ENCODE data around the gene CATSPERZ.
"Not testable (repeated sequence)": the region's sequence is repeated elsewhere in the genome, so short reads cannot be mapped to it uniquely, and the experiment has no call there.

Gene CATSPERZ

DNA sequence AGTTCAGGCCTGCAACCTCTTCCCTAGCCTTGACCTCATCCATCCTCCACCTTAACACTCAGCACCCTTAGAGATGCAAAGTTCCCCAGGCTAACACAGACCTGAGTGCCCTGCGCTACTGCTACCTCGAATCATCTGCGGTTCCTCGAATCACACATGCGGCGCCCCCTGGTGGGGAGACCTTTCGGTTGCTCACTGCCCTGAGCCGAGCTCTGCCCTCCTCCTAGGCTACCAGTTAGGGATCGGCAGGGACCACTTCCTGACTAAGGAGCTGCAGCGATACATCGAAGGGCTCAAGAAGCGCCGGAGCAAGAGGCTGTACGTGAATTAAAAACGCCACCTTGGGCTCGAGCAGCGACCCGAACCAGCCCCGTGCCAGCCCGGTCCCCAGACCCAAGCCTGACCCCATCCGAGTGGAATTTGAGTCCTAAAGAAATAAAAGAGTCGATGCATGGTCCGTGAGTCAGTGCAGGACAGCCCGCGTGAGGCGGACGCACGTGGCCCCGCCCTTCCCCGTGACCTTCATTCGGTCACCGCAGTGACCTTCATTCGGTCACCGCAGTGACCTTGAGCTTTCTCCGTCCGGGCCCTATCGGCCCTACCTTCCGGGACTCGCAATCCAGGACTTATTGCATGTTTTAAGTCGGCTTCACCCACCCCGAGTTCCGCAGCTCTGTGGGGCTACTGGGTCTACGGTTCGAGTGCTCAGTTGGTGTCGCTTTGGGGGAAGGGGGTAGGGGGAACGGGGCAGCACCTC is 4.3 kb downstream of the CATSPERZ start:
- peak; percentile 70 for DNase-seq

- peak; percentile 97 for DNase-seq
These were observed 5.0 kb downstream of the CATSPERZ start, which contains the start of gene ESRRA for GRCh38 chr11:64305075-64305690. Gene ESRRA (plus strand): TSS chr11:64305524. CDS start chr11:64307180, 1,656 bp downstream.

DNA sequence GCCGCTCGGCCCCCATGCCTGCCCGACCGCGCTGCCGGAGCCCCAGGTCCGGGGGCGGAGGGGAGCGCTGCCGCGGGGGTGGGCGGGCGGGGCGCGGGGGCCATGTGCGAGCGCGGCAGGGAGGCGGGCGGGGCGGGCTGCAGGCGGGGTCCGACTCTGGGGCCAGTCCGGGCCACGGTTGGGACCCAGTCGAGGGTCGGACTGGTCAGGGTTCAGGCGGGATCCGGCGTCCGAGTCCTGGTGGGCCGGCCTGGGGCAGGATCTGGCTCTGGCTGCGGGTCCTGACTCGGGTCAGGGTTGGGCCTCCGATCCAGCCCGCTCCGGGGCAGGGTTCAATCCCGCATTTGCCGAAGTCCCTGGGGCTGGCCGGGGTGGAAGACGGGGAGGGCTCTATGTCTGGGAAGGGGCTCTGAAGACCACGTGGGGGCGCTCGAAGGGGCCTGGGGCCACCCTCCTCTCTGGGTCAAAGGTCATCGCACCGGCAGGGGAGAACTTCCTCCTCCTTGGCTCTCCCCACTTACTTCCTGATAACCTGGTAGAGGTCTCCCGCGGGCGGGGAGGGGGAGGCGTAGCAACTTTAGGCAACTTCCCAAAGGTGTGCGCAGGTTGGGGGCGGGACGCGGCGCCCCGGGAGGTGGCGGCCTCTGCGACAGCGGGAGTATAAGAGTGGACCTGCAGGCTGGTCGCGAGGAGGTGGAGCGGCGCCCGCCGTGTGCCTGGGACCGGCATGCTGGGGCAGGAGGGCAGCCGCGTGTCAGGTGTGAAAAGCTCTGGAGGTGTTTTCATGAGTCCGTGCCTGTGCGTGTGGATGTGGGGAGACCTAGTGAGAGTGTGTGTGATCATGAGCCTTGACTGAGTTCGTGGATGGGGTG is 5.8 kb downstream of the CATSPERZ start:
- DNase-seq = no peak

DNA sequence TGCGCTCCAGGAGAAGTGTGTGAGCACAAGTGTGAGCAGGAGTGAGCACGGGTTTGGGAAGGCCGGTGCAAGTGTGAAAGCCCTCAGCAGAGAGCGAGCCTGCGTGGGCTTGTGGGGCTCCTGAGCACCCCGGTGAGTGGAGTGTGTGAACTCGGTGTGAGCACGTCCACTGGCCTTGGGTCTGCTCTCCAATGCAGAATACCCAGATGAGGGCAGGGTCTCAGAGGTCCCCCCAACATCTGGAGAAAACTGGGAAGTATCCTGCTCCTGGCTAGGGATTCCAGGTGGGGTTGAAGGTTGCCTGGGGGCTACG is 6.4 kb downstream of the CATSPERZ start:
- no peak for DNase-seq

- no peak for DNase-seq
These were observed 6.9 kb downstream of the CATSPERZ start for GRCh38 chr11:64306876-64307622.

- DNase-seq = not testable (repeated sequence)
These were observed 7.6 kb downstream of the CATSPERZ start for GRCh38 chr11:64307795-64308194.

GRCh38 chr11:64312947-64313346 is 12.8 kb downstream of the CATSPERZ start:
- DNase-seq = no peak

DNA sequence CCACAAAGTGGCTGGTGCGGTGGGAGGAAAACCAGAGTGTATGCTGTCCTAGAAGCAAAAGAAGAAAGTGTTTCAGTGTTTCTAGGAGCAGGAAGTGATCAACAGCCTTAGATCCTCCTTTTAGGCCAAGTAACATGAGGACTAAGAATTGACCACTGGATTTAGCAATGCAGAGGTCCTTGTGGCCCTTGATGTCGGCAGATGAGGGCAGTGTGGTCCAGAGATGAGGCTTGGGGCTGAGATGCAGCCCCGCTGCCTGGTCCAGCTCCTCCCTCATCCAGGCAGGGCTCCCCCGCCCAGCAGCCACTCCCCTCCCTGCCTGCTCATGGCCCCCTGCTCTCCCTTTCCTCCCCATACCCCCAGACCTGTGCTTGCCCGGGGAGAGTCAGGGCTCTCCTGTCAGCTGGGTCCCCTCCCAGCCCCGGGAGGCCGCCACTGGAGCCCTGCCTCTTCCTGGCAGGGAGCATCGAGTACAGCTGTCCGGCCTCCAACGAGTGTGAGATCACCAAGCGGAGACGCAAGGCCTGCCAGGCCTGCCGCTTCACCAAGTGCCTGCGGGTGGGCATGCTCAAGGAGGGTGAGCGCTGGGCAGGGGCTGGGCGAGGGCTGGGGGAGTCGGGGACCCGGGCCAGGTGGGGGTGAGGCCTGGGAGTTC is 13.5 kb downstream of the CATSPERZ start:
- DNase-seq = no peak

- DNase-seq = no peak
These were observed 14.1 kb downstream of the CATSPERZ start for GRCh38 chr11:64314146-64314804.

- no peak for DNase-seq
These were observed 14.8 kb downstream of the CATSPERZ start for GRCh38 chr11:64314805-64315561.

- not testable (repeated sequence) for DNase-seq
These were observed 15.7 kb downstream of the CATSPERZ start for GRCh38 chr11:64315667-64316526.

DNA sequence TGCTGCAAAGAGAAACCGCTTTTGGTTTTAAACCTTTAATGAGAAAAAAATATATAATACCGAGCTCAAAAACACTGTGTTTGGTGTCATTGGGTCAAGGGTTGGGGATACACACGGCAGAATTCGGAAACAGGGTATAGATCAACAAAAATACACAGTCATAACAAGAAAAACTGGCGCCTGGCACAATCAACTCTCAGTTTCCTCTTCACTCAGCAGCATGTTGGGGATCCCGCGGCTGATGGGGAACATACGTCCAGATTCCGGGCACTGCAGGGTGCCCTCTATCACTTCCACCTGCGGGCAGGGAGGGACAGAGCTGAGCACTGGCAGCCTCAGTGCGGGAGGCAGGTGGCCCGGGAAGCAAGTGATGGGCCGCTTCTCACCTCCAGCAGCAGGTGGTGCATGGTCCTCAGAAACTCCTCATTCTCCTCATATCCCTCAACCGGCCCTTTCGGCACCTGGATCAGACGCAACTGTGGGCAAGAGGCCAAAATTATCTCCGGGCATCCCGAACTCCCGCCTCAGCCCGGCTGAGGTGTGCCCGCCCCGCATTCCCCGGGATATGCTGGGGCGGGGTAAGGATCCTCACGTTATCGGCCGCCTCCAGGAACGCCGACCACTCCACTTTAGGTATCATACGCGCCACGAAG is 16.6 kb downstream of the CATSPERZ start:
- DNase-seq = no peak

DNA sequence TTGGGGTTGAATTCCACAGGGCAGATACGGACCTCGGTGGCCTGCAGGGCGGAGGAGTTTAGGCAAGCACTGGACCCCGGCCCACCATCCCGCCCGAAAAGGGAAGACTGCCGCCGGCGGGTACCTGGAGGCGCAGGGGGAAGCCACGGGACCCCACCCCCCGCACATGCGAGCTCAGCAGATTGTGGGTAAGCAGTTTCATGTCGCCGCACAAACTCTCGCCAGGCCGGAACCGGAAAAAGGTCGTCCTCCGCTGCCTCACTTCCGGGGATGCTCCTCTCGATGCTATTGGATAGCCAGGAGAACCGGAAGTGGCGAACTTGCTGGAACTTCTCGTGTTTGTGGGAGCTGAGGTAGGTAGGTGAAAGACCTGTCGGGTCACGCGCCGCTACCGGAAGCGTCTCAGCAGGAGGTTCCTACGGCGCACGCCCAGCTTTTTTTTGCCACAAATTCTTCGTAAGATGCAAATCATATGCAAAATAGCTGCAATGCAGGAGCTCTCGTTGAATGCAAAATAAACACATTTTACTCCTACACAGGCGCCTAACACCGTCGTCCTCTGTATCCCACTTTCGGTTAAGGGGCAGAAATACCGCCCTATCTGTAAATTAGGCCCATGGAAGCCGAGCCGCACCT is 17.3 kb downstream of the CATSPERZ start, which contains the start of gene TRMT112:
TSS of gene TRMT112 (minus strand) at position 235 of the 636 bp plus-strand sequence. CDS start at position 202, 33 bp downstream.
- DNase-seq = peak; percentile 90

DNA sequence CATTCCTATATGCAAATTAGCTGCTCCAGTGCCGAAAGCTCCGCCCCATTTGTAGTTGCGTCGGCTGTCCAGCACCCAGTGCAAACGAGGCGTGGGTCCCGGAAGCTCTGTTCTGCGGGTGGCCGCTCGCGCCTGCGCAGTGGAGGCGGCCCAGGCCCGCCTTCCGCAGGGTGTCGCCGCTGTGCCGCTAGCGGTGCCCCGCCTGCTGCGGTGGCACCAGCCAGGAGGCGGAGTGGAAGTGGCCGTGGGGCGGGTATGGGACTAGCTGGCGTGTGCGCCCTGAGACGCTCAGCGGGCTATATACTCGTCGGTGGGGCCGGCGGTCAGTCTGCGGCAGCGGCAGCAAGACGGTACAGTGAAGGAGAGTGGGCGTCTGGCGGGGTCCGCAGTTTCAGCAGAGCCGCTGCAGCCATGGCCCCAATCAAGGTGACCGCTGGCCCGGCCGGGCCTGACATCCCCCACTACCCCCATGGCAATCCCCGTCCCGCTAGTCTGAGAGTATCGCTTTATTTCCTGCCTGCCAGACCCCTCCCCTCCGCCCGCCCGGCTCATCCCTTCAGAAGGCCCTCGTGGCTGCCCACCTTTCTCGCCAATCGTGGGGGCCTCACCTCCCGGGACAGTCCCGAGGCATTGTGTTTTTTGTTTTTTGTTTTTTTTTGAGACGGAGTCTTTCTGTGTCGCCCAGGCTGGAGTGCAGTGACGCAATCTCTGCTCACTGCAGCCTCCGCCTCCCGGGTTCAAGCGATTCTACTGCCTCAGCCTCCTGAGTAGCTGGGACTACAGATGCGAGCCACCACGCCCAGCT is 18.0 kb downstream of the CATSPERZ start, which contains the start of gene PRDX5:
TSS of gene PRDX5 (plus strand) at position 161 of the 805 bp plus-strand sequence. CDS start at position 256, 95 bp downstream.
- DNase-seq = peak; percentile 83

DNA sequence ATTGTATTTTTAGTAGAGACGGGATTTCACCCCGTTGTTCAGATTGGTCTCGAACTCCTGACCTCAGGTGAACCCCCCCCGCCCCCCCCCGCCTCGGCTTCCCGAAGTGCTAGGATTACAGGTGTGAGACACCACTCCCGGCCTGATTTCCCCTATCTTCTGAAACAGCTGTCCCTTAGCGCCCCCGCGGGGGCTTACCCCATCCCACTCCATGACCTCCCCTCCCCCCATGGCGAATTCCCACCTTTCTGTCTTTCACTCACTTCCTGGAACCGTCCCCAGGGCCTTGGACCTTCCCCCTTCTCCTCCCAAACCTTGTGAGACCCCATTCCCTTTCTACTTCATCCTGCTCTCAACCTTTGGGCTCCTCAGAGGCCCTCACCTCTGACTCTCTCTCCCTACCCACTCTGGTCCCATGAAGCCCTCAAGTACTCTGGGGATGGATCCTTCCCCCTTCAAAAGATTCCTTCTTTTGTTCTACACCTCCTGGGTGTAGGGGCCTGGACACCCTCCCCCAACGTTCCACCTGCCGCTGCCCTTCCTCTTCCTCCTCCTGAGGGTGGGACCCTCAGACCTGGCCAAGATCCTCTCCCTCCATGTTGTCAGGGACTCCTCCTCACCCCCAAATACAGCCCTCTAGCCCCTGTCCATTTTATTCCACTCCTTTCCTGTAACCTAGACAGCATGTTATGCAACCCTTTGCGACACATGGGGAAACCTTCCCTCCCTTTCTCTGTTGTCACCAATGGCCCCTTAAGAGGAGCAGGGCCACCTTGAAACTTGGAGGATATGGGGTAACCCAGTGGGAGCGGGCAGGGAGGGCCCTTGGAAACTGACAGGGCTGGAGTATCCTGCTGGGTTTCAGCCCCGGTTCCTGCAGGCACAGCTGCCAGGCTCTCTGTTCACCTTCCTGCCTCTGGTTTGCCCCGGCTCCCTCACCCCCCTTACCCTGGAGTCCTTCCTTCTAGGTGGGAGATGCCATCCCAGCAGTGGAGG is 18.9 kb downstream of the CATSPERZ start:
- DNase-seq = no peak

GRCh38 chr11:64320556-64320955 is 20.4 kb downstream of the CATSPERZ start:
- no peak for DNase-seq
